Mammary epithelial cell (primary cell): ENCODE results near the gene ACAT2.

Experiments
- CTCF ChIP-seq, 2 donors: IDR thresholded peaks in 1 of 2; conservative IDR thresholded peaks in 1 of 2; 2 replicates each; pipeline ENCODE4 v1.5.1; 2011 to 2012; ENCODE audit warnings: inconsistent platforms in 2 of 2, low read length in 2 of 2, mild to moderate bottlenecking in 2 of 2, control low read depth in 1 of 2, low read depth in 1 of 2; ENCODE audit not compliant: insufficient read depth in 1 of 2; ENCODE audit errors: extremely low read depth in 1 of 2
- EZH2 ChIP-seq: IDR thresholded peaks from 2 replicates; pipeline ENCODE4 v1.6.1; 2012; ENCODE audit warnings: low read length, inconsistent platforms, borderline replicate concordance

- no peak for TF ChIP-seq CTCF (conservative IDR thresholded peaks at IDR 0.05 in 1 of 2, IDR thresholded peaks at IDR 0.05 in 1 of 2; ENCODE audit: extremely low read depth in 1 of 2, insufficient read depth in 1 of 2, low read depth in 1 of 2, low read length in 2 of 2)
- no peak for TF ChIP-seq EZH2
Observed at GRCh38 chr6:159754401-159754800, 7.4 kb upstream of the ACAT2 start.
